Right lobe of liver (tissue), 6 donors: ENCODE data around the gene RAB10. TPM values are rescaled to one million over a fixed set of nuclear protein-coding genes. Genes with fewer than 3 reads are reported as not detected.

Source experiments
- ATAC-seq, 4 donors: fragments of 200-7000 bp; cut with Tn5 transposase; one replicate each; pipeline ENCODE4 v1.9.1; 2020; ENCODE audit warnings: mild to moderate bottlenecking in 4 of 4, moderate library complexity in 4 of 4
- DNase-seq, 3 donors: peaks; one replicate each; pipeline ENCODE4 v3.0.0-alpha.2; 2020
- H3K27ac ChIP-seq, 3 donors: fragments of 200-600 bp; one replicate each; pipeline ENCODE4 v1.8.0; 2022
- H3K27me3 ChIP-seq, 2 donors: fragments of 200-600 bp; one replicate each; pipeline ENCODE4 v1.8.0; 2022
- H3K36me3 ChIP-seq, 4 donors: fragments of 200-600 bp; sonication (generic) in 1 of 4; one replicate each; pipeline versions ENCODE4 v1.5.1 to v1.8.0; 2017 to 2022; ENCODE audit warnings: control low read depth in 1 of 4
- H3K4me1 ChIP-seq, 4 donors: fragments of 200-600 bp; sonication (generic) in 1 of 4; one replicate each; pipeline versions ENCODE4 v1.5.1 to v1.8.0; 2017 to 2022; ENCODE audit warnings: control low read depth in 1 of 4
- H3K4me3 ChIP-seq, 3 donors: fragments of 200-600 bp; one replicate each; pipeline ENCODE4 v1.8.0; 2022
- H3K9me3 ChIP-seq, 4 donors: fragments of 200-600 bp; sonication (generic) in 1 of 4; one replicate each; pipeline versions ENCODE4 v1.5.1 to v1.8.0; 2017 to 2022; ENCODE audit warnings: control low read depth in 1 of 4
- CTCF ChIP-seq, 4 donors: fragments of 200-600 bp in 3 of 4; fragments of 450-650 bp in 1 of 4; IDR thresholded peaks; one replicate each; pipeline versions ENCODE4 v1.5.1 to v1.8.0; 2016 to 2022; ENCODE audit warnings: antibody characterized with exemption in 4 of 4, mild to moderate bottlenecking in 2 of 4
- POLR2A ChIP-seq: fragments of 450-650 bp; IDR thresholded peaks from one replicate; pipeline ENCODE4 v1.6.1; 2017; ENCODE audit warnings: antibody characterized with exemption, mild to moderate bottlenecking
- WGBS: methylation state at CpG from one replicate; pipeline ENCODE4 v1.1.6; 2018; ENCODE audit warnings: low coverage, low lambda C conversion rate; ENCODE audit not compliant: insufficient coverage; ENCODE audit errors: missing lambda C conversion rate; 5-methylcytosine and 5-hydroxymethylcytosine counted together
- intact Hi-C, 2 donors: fragments of 100-400 bp; cut with DNase I; formaldehyde crosslinking; loops; one replicate each; pipeline versions ENCODE4 v1.11.2 to v1.14.1; 2022
- total RNA-seq, 6 experiments: library from RNA; depleted of rRNA in 2 of 6; stranded (reverse); fragments of >200 nt in 2 of 6; fragmentation: NEBNext Ultra II Directional in 3 of 6; extraction: Animal tissue kit (Norgen Biotek cat#: 25700) in 3 of 6; gene quantifications; one replicate each; pipeline versions ENCODE4 v1.1.0 to v1.2.4, GENCODE V29; 2016 to 2023
- donor health status: DM: no; HTN: yes; CAD: no.
- donor health status: DM: no; HTN: no; CAD: no.
- donor health status: DM: no; HTN: no; CAD: no.
- donor health status: DM: no; HTN: yes; CAD: no.
- donor health status: DM: no; HTN: yes; CAD: no.

RAB10 gene
- total RNA-seq, 6 experiments from 2014 or later: 41.6 to 95.1 (median 70.6) TPM

- DNase-seq (peak in 1 of 3 donors; percentile 68), ATAC-seq (peak in 2 of 4 donors; percentile 7 to 74)
- Histone ChIP-seq H3K4me1 (peaks cover 0 to 26% (median 2%) of the 10 kb centered on the region in 4 donors), H3K36me3 (no peaks in the 10 kb centered on the region), H3K27me3 (no peaks in the 10 kb centered on the region), H3K27ac (no peak overlapping the region), H3K9me3 (no peaks in the 10 kb centered on the region), H3K4me3 (no peak overlapping the region)
- WGBS: 49% methylated on average over 5 of the region's 5 CpGs
- intact Hi-C loops: no loop called here
- no peak for TF ChIP-seq CTCF (IDR thresholded peaks at IDR 0.05)
- TF ChIP-seq POLR2A: no peak
These were observed 33.3 kb upstream of the RAB10 start for GRCh38 chr2:26000561-26001082.

DNA sequence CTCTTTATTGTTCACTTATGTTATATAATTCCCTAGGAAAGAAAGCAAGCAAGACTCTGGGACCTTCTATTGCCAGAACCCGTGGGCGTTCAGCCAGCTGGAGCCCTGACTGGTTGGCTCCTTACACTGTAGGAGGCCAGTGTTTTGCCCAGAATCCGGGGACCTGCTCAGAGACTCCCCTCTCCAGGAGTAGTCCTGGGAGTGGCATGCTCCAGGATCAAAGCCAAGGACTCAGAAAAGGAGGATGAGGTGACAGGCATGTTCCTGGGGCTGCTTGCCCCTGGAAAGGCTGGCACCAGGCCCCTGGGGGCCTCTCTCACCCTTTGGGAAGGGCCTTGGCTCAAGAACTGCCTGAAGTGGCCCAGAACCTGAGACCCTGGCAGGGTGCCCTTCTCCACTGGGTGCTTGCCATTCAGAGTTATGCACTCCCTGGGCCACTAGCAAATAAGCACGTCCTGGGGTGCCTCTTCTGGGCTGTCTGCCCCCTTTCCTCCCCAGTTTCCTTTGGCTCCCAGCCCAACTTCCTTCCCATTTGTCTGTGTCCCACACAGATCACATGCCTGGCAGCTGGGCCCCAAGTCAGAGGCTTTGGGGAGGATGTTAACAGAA lies 32.0 kb upstream of the RAB10 start:
- no peaks in the 10 kb centered on the region for H3K36me3 ChIP-seq
- no peak for TF ChIP-seq CTCF (IDR thresholded peaks at IDR 0.05)
- TF ChIP-seq POLR2A: no peak
- intact Hi-C loops: no loop called here
- H3K9me3 ChIP-seq: no peaks in the 10 kb centered on the region
- H3K4me3 ChIP-seq: no peak overlapping the region
- no peaks in the 10 kb centered on the region for H3K27me3 ChIP-seq
- H3K27ac ChIP-seq: peak overlapping the region in 1 of 3 donors; percentile 1
- peaks cover 0 to 26% (median 2%) of the 10 kb centered on the region in 4 donors for H3K4me1 ChIP-seq
- 9% methylated on average over 3 of the region's 4 CpGs for WGBS
- peak; percentile 19 to 65 (median 54) for ATAC-seq
- peak; percentile 64 to 84 (median 75) for DNase-seq

- WGBS: 76% methylated on average over 9 of the region's 9 CpGs
- peaks cover 0 to 26% (median under 1%) of the 10 kb centered on the region in 4 donors for H3K4me1 ChIP-seq
- no peaks in the 10 kb centered on the region for H3K27me3 ChIP-seq
- peak overlapping the region in 2 of 3 donors; percentile 2 to 8 for H3K27ac ChIP-seq
- DNase-seq (no peak), ATAC-seq (peak; percentile 29 to 62 (median 58))
- H3K36me3 ChIP-seq: no peaks in the 10 kb centered on the region
- H3K9me3 ChIP-seq: no peaks in the 10 kb centered on the region
- TF ChIP-seq CTCF (IDR thresholded peaks at IDR 0.05) (no peak), POLR2A (no peak)
- no peak overlapping the region for H3K4me3 ChIP-seq
- intact Hi-C loops: no loop called here
These were observed 31.1 kb upstream of the RAB10 start for GRCh38 chr2:26002632-26003310.

GRCh38 chr2:26008095-26008494 lies 25.8 kb upstream of the RAB10 start:
- Histone ChIP-seq H3K36me3 (no peaks in the 10 kb centered on the region), H3K4me1 (peaks cover 0 to 22% (median 4%) of the 10 kb centered on the region in 4 donors), H3K9me3 (no peaks in the 10 kb centered on the region), H3K27ac (no peak overlapping the region), H3K4me3 (no peak overlapping the region), H3K27me3 (no peaks in the 10 kb centered on the region)
- WGBS: 100% methylated on average over 1 of the region's 1 CpG
- TF ChIP-seq CTCF (IDR thresholded peaks at IDR 0.05): no peak
- TF ChIP-seq POLR2A: no peak
- no peak for DNase-seq
- ATAC-seq: no peak
- intact Hi-C loops: no loop called here
